ENCODE results near the gene ATP2A3. TPM values are rescaled to one million over a fixed set of nuclear protein-coding genes. Genes with fewer than 3 reads are reported as not detected.
A peak's percentile ranks its signal among the peaks of the same experiment; 100 is the strongest.

Gene ATP2A3
- polyA plus RNA-seq, 3 donors = 6.9 to 46.5 (median 9.5) TPM

GRCh38 chr17:3928406-3928805 lies 35.8 kb downstream of the ATP2A3 start:
- Mint-ChIP-seq H3K36me3 (peaks cover 52 to 89% of the 10 kb centered on the region in 2 donors), H3K4me1 (no peaks in the 10 kb centered on the region), H3K27ac (peak overlapping the region in 1 of 7 donors; percentile 32), H3K9me3 (peaks cover 0 to 3% (median 0%) of the 10 kb centered on the region in 7 donors), H3K4me3 (no peak overlapping the region), H3K27me3 (ENCODE audit: low read depth in 3 of 3) (peaks cover 0 to 3% (median 0%) of the 10 kb centered on the region in 3 donors)
- DNase-seq = no peak
- no peak overlapping the region for H2AFZ ChIP-seq (ENCODE audit: insufficient read depth, low read depth, low read length, poor library complexity, severe bottlenecking)
- TF ChIP-seq CTCF (IDR thresholded peaks at IDR 0.05) = no peak
- H3K4me3 ChIP-seq (replicated peaks in 1 of 3; ENCODE audit: low read depth in 2 of 3, low read length in 3 of 3) = no peak overlapping the region
- no peak overlapping the region for H3K4me2 ChIP-seq (replicated peaks; ENCODE audit: extremely low read depth, low read length, poor library complexity, severe bottlenecking)
- H3K4me1 ChIP-seq (ENCODE audit: control insufficient read depth in 1 of 2, insufficient read depth in 2 of 2, low read length in 2 of 2) = no peaks in the 10 kb centered on the region
- intact Hi-C loops (cut with micrococcal nuclease) = loop anchor here in 1 of 2 donors (5.0 kb wide), 1 partner anchor 84 kb away; no protein-coding TSS in a partner anchor
- WGBS (ENCODE audit: insufficient coverage) = 95% methylated on average over 14 of the region's 16 CpGs
- H3K79me2 ChIP-seq (ENCODE audit: insufficient read depth, low read length) = no peaks in the 10 kb centered on the region
- peaks cover 49 to 83% of the 10 kb centered on the region in 2 donors for H3K36me3 ChIP-seq (replicated peaks in 1 of 2; ENCODE audit: control insufficient read depth in 1 of 2, insufficient read depth in 2 of 2, low read length in 2 of 2)
- no peaks in the 10 kb centered on the region for H3K27me3 ChIP-seq (ENCODE audit: control insufficient read depth in 2 of 2, insufficient read depth in 2 of 2, low read length in 2 of 2)
- no peak overlapping the region for H3K27ac ChIP-seq (ENCODE audit: low read depth in 1 of 2, low read length in 2 of 2)
- H4K20me1 ChIP-seq (ENCODE audit: insufficient read depth, low read length) = no peaks in the 10 kb centered on the region
- no peak overlapping the region for H3K9ac ChIP-seq (ENCODE audit: insufficient read depth, low read length, poor library complexity, severe bottlenecking)
- no peaks in the 10 kb centered on the region for H3K9me3 ChIP-seq (replicated peaks in 1 of 2; ENCODE audit: control insufficient read depth in 1 of 2, insufficient read depth in 1 of 2, low read length in 2 of 2)

GRCh38 chr17:3927628-3928340 lies 36.5 kb downstream of the ATP2A3 start:
- DNase-seq = no peak
- Histone ChIP-seq H3K79me2 (ENCODE audit: insufficient read depth, low read length) (no peaks in the 10 kb centered on the region), H3K4me1 (ENCODE audit: control insufficient read depth in 1 of 2, insufficient read depth in 2 of 2, low read length in 2 of 2) (no peaks in the 10 kb centered on the region), H2AFZ (ENCODE audit: insufficient read depth, low read depth, low read length, poor library complexity, severe bottlenecking) (no peak overlapping the region), H4K20me1 (ENCODE audit: insufficient read depth, low read length) (no peaks in the 10 kb centered on the region), H3K27ac (ENCODE audit: low read depth in 1 of 2, low read length in 2 of 2) (no peak overlapping the region), H3K9me3 (replicated peaks in 1 of 2; ENCODE audit: control insufficient read depth in 1 of 2, insufficient read depth in 1 of 2, low read length in 2 of 2) (no peaks in the 10 kb centered on the region), H3K4me2 (replicated peaks; ENCODE audit: extremely low read depth, low read length, poor library complexity, severe bottlenecking) (no peak overlapping the region), H3K27me3 (ENCODE audit: control insufficient read depth in 2 of 2, insufficient read depth in 2 of 2, low read length in 2 of 2) (no peaks in the 10 kb centered on the region), H3K36me3 (replicated peaks in 1 of 2; ENCODE audit: control insufficient read depth in 1 of 2, insufficient read depth in 2 of 2, low read length in 2 of 2) (peaks cover 49 to 81% of the 10 kb centered on the region in 2 donors), H3K9ac (ENCODE audit: insufficient read depth, low read length, poor library complexity, severe bottlenecking) (no peak overlapping the region), H3K4me3 (replicated peaks in 1 of 3; ENCODE audit: low read depth in 2 of 3, low read length in 3 of 3) (no peak overlapping the region)
- intact Hi-C loops (cut with micrococcal nuclease) = loop anchor here in 1 of 2 donors (5.0 kb wide), 1 partner anchor 85 kb away; no protein-coding TSS in a partner anchor
- Mint-ChIP-seq H3K4me1 (no peaks in the 10 kb centered on the region), H3K36me3 (peaks cover 50 to 84% of the 10 kb centered on the region in 2 donors), H3K27ac (peak overlapping the region in 3 of 7 donors; percentile 32 to 57 (median 46)), H3K4me3 (no peak overlapping the region), H3K9me3 (peaks cover 0 to 3% (median 0%) of the 10 kb centered on the region in 7 donors), H3K27me3 (ENCODE audit: low read depth in 3 of 3) (peaks cover 0 to 3% (median 0%) of the 10 kb centered on the region in 3 donors)
- 92% methylated on average over 12 of the region's 15 CpGs for WGBS (ENCODE audit: insufficient coverage)
- TF ChIP-seq CTCF (IDR thresholded peaks at IDR 0.05) = no peak

All from CD14-positive monocyte (primary cell).